ENCODE measurements around the gene AGO3. TPM values are rescaled to one million over a fixed set of nuclear protein-coding genes. Genes with fewer than 3 reads are reported as not detected.
A peak's percentile ranks its signal among the peaks of the same experiment; 100 is the strongest.

AGO3 gene
- total and polyA plus RNA-seq, 10 of the 15 experiments (the other 5 are each of a cell fraction or from before 2014, with no cell fraction given) = 3.9 to 35.2 (median 12.5) TPM

DNA sequence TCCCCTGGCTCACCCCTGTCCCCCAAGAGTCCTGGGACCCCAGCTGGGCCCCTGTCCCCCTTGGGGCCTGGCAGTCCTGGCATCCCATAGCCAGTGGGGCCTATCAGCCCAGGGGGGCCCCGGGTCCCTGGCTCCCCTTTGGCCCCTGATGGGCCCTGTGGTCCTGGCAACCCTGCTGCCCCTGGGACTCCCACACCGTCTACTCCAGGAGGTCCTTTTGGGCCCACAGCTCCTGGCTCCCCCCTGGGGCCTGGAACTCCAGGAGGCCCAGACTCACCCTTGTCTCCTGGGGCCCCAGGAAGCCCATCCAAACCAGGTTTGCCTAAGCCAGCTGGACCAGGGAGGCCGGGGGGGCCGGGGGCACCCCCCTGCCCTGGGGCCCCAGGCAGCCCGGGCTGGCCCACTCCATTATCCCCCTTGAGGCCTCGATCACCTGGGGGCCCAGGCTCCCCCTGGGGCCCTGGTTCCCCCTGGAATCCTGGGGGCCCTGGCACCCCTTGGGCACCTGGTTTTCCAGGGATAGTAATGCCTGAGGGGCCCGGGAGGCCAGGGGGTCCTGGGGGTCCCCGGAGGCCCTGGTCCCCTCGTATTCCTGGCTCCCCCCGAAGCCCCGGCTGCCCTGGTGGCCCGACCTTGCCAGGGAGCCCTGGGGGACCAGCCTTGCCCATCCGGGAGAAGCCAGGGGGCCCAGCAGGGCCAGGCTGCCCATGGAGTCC is 167.9 kb downstream of the AGO3 start (continued):
- TF ChIP-seq PRDM15 (CRISPR knock-in tag; IDR thresholded peaks at IDR 0.05) = no peak
- TF ChIP-seq SREBF2 (IDR thresholded peaks at IDR 0.05; ENCODE audit: low read length) = no peak
- no peak for TF ChIP-seq ZNF622 (IDR thresholded peaks at IDR 0.05)

- no peak overlapping the region for H3K4me2 ChIP-seq (ENCODE audit: control insufficient read depth, insufficient read depth)
- FAIRE-seq (peak; percentile 80), ATAC-seq (peak; percentile 96), DNase-seq (ENCODE audit: low read depth, low spot score) (no peak)
- BruUV-seq (replicated peaks) = no TSS peak
- H3K79me2 ChIP-seq (ENCODE audit: control insufficient read depth, insufficient read depth, low read length) = no peaks in the 10 kb centered on the region
- no peaks in the 10 kb centered on the region for H3K4me1 ChIP-seq (ENCODE audit: control insufficient read depth, insufficient read depth, low read length)
- RAD21 ChIA-PET (ENCODE audit: unreplicated experiment) = interaction anchor here (0.7 to 2.3 kb wide), 5 partner anchors 35 to 242 kb away, joined by 3 to 12 read pairs (median 4); no protein-coding TSS in a partner anchor
- in situ Hi-C loops (cut with MboI) (loop anchor here (10.0 kb wide), 1 partner anchor 185 kb away; no protein-coding TSS in a partner anchor), intact Hi-C loops (cut with micrococcal nuclease; ENCODE audit: unreplicated experiment) (loop anchor here (1.0 to 5.0 kb wide), 4 partner anchors 34 to 322 kb away; no protein-coding TSS in a partner anchor)
- CTCF ChIA-PET = interaction anchor here (0.6 to 5.4 kb wide), 8 partner anchors 11 to 324 kb away, joined by 3 to 56 read pairs (median 4); no protein-coding TSS in a partner anchor
- H3K36me3 ChIP-seq (ENCODE audit: control insufficient read depth in 2 of 2, insufficient read depth in 2 of 2, low read length in 1 of 2) = peaks cover 0 to 3% of the 10 kb centered on the region in 2 experiments; a peak in 2 of 4 replicates
- no peaks in the 10 kb centered on the region for H3K27me3 ChIP-seq (replicated peaks in 1 of 2; ENCODE audit: control insufficient read depth in 2 of 2, insufficient read depth in 2 of 2, low read length in 1 of 2)
- H3K4me3 ChIP-seq = no peak overlapping the region
- peak overlapping the region; percentile 59 for H2AFZ ChIP-seq (ENCODE audit: control insufficient read depth, low read depth, low read length)
- no peak overlapping the region for H3K27ac ChIP-seq (ENCODE audit: control insufficient read depth, insufficient read depth)
- H3K9me3 ChIP-seq (replicated peaks; ENCODE audit: control insufficient read depth, insufficient read depth, low read length) = no peaks in the 10 kb centered on the region
- SMC1A ChIA-PET (ENCODE audit: uncharacterized antibody, unreplicated experiment) = interaction anchor here (1.1 to 2.0 kb wide), 6 partner anchors 35 to 186 kb away, joined by 3 to 9 read pairs (median 4); partner anchors contain the start of genes THRAP3 and TRAPPC3
- H3K9ac ChIP-seq (ENCODE audit: control insufficient read depth, insufficient read depth, low read length) = no peak overlapping the region
- 26% methylated on average over 13 of the region's 18 CpGs for WGBS (ENCODE audit: insufficient coverage, insufficient replicate concordance, low lambda C conversion rate, missing lambda C conversion rate)
- POLR2A ChIA-PET = no interaction called here
- no peaks in the 10 kb centered on the region for H4K20me1 ChIP-seq (ENCODE audit: control insufficient read depth, insufficient read depth)
- TF ChIP-seq NFYB (IDR thresholded peaks at IDR 0.05; ENCODE audit: insufficient read depth, low read depth, low read length) (no peak), BMI1 (IDR thresholded peaks at IDR 0.05; ENCODE audit: borderline replicate concordance) (no peak), RB1 (IDR thresholded peaks at IDR 0.05; ENCODE audit: borderline replicate concordance) (0 out of 2 replicates have a peak, but pooled peaks have one; percentile 33), NFIC (IDR thresholded peaks at IDR 0.05; ENCODE audit: low read depth, low read length) (no peak), MXI1 (IDR thresholded peaks at IDR 0.05; ENCODE audit: low read depth, low read length) (no peak), E2F8 (IDR thresholded peaks at IDR 0.05; ENCODE audit: low read depth, partially characterized antibody) (no peak), HCFC1 (IDR thresholded peaks at IDR 0.05; ENCODE audit: low read length) (no peak), IKZF1 (conservative IDR thresholded peaks at IDR 0.05) (0 out of 2 replicates have a peak, but pooled peaks have one; percentile 33), ASH2L (IDR thresholded peaks at IDR 0.05; ENCODE audit: borderline replicate concordance, low read depth) (no peak), STAT3 (IDR thresholded peaks at IDR 0.05; ENCODE audit: low read depth, low read length) (no peak)
Observed at GRCh38 chr1:36099681-36100341, 168.9 kb downstream of the AGO3 start.
